K562 (cell line): ENCODE measurements around the gene SUCO. TPM values are rescaled to one million over a fixed set of nuclear protein-coding genes. Genes with fewer than 3 reads are reported as not detected.

Source experiments
- ATAC-seq: fragments of 200-7000 bp; cut with Tn5 transposase; 3 replicates; pipeline ENCODE4 v1.9.1; 2020; ENCODE audit warnings: moderate library complexity
- BruUV-seq: library from RNA; stranded (reverse); fragments of 400-500 nt; replicated peaks from 2 replicates; lab custom pipeline; 2021; lab: Mats Ljungman, UMichigan
- CTCF ChIA-PET: fragments of 300-600 bp; formaldehyde crosslinking; extraction: SDS; loops from one replicate; lab custom pipeline; 2021; ENCODE audit warnings: low intra/inter-chr PET ratio; lab: Yijun Ruan, JAX
- POLR2A ChIA-PET: fragments of 300-600, 350-650 bp; sonication (Branson Sonifier 250); formaldehyde crosslinking; extraction: SDS; loops from one replicate; lab custom pipeline; 2021; ENCODE audit warnings: antibody characterized with exemption, inconsistent platforms; lab: Yijun Ruan, JAX
- DNase-seq, 4 experiments: peaks; one replicate each; pipeline versions ENCODE4 v3.0.0 to v3.0.0-alpha.2; 2011 to 2018; ENCODE audit warnings: low spot score in 3 of 4, mixed read lengths in 3 of 4; ENCODE audit errors: extremely low read depth in 1 of 4
- FAIRE-seq: peaks from 2 replicates; lab custom pipeline; 2011; peaks lifted over from hg19 to GRCh38; lab: Jason Lieb, UNC
- H2AFZ ChIP-seq: 2 replicates; pipeline ENCODE4 v1.6.0; 2011; ENCODE audit warnings: low read depth, low read length, control low read depth, inconsistent platforms
- H3K27ac ChIP-seq: fragments of 200-600 bp; 3 replicates; pipeline ENCODE4 v1.8.0; 2011; ENCODE audit warnings: low read depth, mild to moderate bottlenecking, control low read depth, inconsistent platforms, low read length, moderate library complexity, mixed read lengths; ENCODE audit errors: extremely low read depth
- H3K27me3 ChIP-seq, 2 experiments: fragments of 300-600 bp in 1 of 2; 2 replicates in 1 of 2; 3 replicates in 1 of 2; pipeline versions ENCODE4 v1.6.0 to v1.8.0; 2011; ENCODE audit warnings: inconsistent platforms in 2 of 2, low read length in 2 of 2, mild to moderate bottlenecking in 1 of 2, mixed read lengths in 1 of 2, moderate library complexity in 1 of 2; ENCODE audit not compliant: control insufficient read depth in 2 of 2, insufficient read depth in 2 of 2
- H3K36me3 ChIP-seq: fragments of 300-600 bp; 3 replicates; pipeline ENCODE4 v1.8.0; 2011; ENCODE audit warnings: mild to moderate bottlenecking, low read length, inconsistent platforms; ENCODE audit not compliant: control insufficient read depth, insufficient read depth
- H3K4me1 ChIP-seq, 2 experiments: fragments of 200-600 bp in 1 of 2; replicated peaks in 1 of 2; 2 replicates in 1 of 2; 3 replicates in 1 of 2; pipeline versions ENCODE4 v1.5.1 to v1.8.0; 2011; ENCODE audit warnings: inconsistent platforms in 2 of 2, low read length in 2 of 2, mild to moderate bottlenecking in 1 of 2, mixed read lengths in 1 of 2, moderate library complexity in 1 of 2; ENCODE audit not compliant: control insufficient read depth in 2 of 2, insufficient read depth in 2 of 2
- H3K4me2 ChIP-seq: 2 replicates; pipeline ENCODE4 v1.6.1; 2011; ENCODE audit warnings: low read length, control low read depth, inconsistent platforms, mixed read lengths; ENCODE audit not compliant: insufficient read depth
- H3K4me3 ChIP-seq: fragments of 200-600 bp; sonication (generic), shearing (Covaris generic); 2 replicates; pipeline ENCODE4 v1.5.1; 2016; ENCODE audit warnings: control low read depth, inconsistent platforms
- H3K79me2 ChIP-seq: fragments of 200-600 bp; 3 replicates; pipeline ENCODE4 v1.8.0; 2011; ENCODE audit warnings: low read length, inconsistent platforms; ENCODE audit not compliant: control insufficient read depth, insufficient read depth
- H3K9ac ChIP-seq, 2 experiments: 2 replicates each; pipeline versions ENCODE4 v1.6.0 to v1.6.1; 2011; ENCODE audit warnings: low read depth in 2 of 2, low read length in 2 of 2, control low read depth in 1 of 2, inconsistent platforms in 1 of 2, mild to moderate bottlenecking in 1 of 2, mixed read lengths in 1 of 2; ENCODE audit not compliant: insufficient read depth in 1 of 2
- H3K9me1 ChIP-seq: one replicate; pipeline ENCODE4 v1.6.0; 2011; ENCODE audit warnings: inconsistent platforms, mild to moderate bottlenecking, low read length, moderate library complexity; ENCODE audit not compliant: control insufficient read depth, insufficient read depth
- H3K9me3 ChIP-seq: replicated peaks from 2 replicates; pipeline ENCODE4 v1.5.1; 2011; ENCODE audit warnings: low read depth, low read length, inconsistent platforms; ENCODE audit not compliant: control insufficient read depth, insufficient read depth
- H4K20me1 ChIP-seq: replicated peaks from 2 replicates; pipeline ENCODE4 v1.6.1; 2011; ENCODE audit warnings: low read length, inconsistent platforms, mixed read lengths; ENCODE audit not compliant: control insufficient read depth, insufficient read depth
- CBX1 ChIP-seq: sonication (generic); IDR thresholded peaks from 2 replicates; pipeline ENCODE4 v1.6.1; 2016; ENCODE audit warnings: antibody characterized with exemption, low read depth, mild to moderate bottlenecking
- FOXK1 ChIP-seq: sonication (generic); formaldehyde crosslinking; IDR thresholded peaks from 2 replicates; pipeline ENCODE4 v1.8.0; 2022; ENCODE audit warnings: missing genetic modification reagents, mild to moderate bottlenecking, borderline replicate concordance
- FUS ChIP-seq: fragments of 200-400 bp; formaldehyde crosslinking; optimal IDR thresholded peaks from 2 replicates; pipeline ENCODE3; 2017; ENCODE audit warnings: low read depth, low read length
- HMG20A ChIP-seq: fragments of 450-650 bp; formaldehyde crosslinking; conservative IDR thresholded peaks from 2 replicates; pipeline ENCODE4 v1.4.0; 2020; ENCODE audit warnings: mild to moderate bottlenecking, mixed read lengths
- SAFB ChIP-seq: fragments of 200-400 bp; formaldehyde crosslinking; IDR thresholded peaks from 2 replicates; pipeline ENCODE4 v1.6.1; 2017; ENCODE audit warnings: low read depth, low read length, borderline replicate concordance
- ZNF12 ChIP-seq: sonication (generic); formaldehyde crosslinking; IDR thresholded peaks from 2 replicates; pipeline ENCODE4 v1.4.0; 2020; ENCODE audit warnings: mild to moderate bottlenecking, missing genetic modification reagents
- ZNF785 ChIP-seq: fragments of 250-450 bp; sonication (Bioruptor Pico); IDR thresholded peaks from 2 replicates; pipeline ENCODE4 v1.4.0; 2020; ENCODE audit warnings: mild to moderate bottlenecking
- WGBS: fragments of 100-300 bp; shearing (Covaris generic); methylation state at CpG from one replicate; pipeline ENCODE4 v1.1.6; 2016; ENCODE audit warnings: low coverage, mixed read lengths; ENCODE audit not compliant: insufficient coverage; ENCODE audit errors: missing lambda C conversion rate; 5-methylcytosine and 5-hydroxymethylcytosine counted together
- in situ Hi-C: fragments of 300-500 bp; cut with MboI; formaldehyde crosslinking; loops from 4 replicates; pipeline ENCODE4 v1.15.0; 2018; ENCODE audit warnings: inconsistent platforms, mixed read lengths
- intact Hi-C: fragments of 100-400 bp; cut with micrococcal nuclease; formaldehyde crosslinking; loops from 2 replicates; pipeline ENCODE4 v1.14.2; 2022
- polyA plus RNA-seq, 8 experiments: library from polyadenylated mRNA; depleted of rRNA in 4 of 8; stranded (reverse) in 5 of 8; unstranded in 3 of 8; fragments of >200 nt; fragmentation: Nextera tagmentation in 2 of 8; fragmentation: Illumina TruSeq in 1 of 8; extraction: Ambion mirVana in 2 of 8; extraction: Trizol in 1 of 8; gene quantifications; 2 replicates each; pipeline versions ENCODE4 v1.2.1 to v1.2.3, GENCODE V29; 2011 to 2014; ENCODE audit warnings: inconsistent platforms in 1 of 8, missing spikeins in 1 of 8
- total RNA-seq, 7 experiments: library from RNA; depleted of rRNA in 6 of 7; stranded (reverse); fragments of >200 nt in 6 of 7; fragmentation: Illumina TruSeq in 2 of 7; extraction: Trizol in 2 of 7; gene quantifications; 2 replicates each; pipeline versions ENCODE4 v1.2.1 to v1.2.3, GENCODE V29; 2011 to 2021; ENCODE audit warnings: low replicate concordance in 1 of 7
- TF ChIP-seq, protein P1 (sequence below): sonication (generic); formaldehyde crosslinking; IDR thresholded peaks from 2 replicates; pipeline ENCODE4 v1.8.1; 2023; ENCODE audit warnings: mild to moderate bottlenecking, missing genetic modification reagents, moderate library complexity

The SUCO gene
- total and polyA plus RNA-seq, 9 of the 15 experiments (the other 6 are each of a cell fraction or from before 2014, with no cell fraction given) = 2.5 to 20.6 (median 14.3) TPM

DNA sequence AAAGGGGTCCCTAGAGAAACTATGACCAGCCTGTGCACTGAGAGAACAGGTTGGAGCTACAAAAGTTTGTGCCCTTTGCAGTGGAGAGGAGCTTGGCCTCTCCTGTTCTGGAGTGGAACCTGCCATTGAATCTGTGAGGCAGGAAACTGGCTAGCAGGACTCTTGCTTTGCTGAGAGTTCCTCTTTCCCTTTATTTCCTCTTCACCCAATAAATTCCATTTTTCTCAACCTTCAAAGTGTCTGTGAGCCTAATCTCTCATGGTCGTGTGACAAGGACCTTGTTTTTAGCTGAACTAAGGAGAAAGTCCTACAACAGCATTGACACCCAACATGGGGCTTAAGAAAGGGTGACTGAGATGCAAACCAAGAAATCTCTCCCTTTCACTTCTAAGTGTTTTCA is 83.2 kb downstream of the SUCO start:
- Histone ChIP-seq H3K36me3 (no peaks in the 10 kb centered on the region), H3K4me3 (no peak overlapping the region), H3K79me2 (no peaks in the 10 kb centered on the region), H3K9ac (no peak overlapping the region), H4K20me1 (no peaks in the 10 kb centered on the region), H3K4me2 (no peak overlapping the region)
- DNase-seq = no peak
- BruUV-seq = no TSS peak
- intact Hi-C loops = no loop called here
- POLR2A ChIA-PET = no interaction called here
- FAIRE-seq = no peak
- WGBS = 6% methylated on average over 1 of the region's 1 CpG
- no peak for TF ChIP-seq HMG20A (CRISPR knock-in tag)
- 0 out of 2 replicates have a peak, but pooled peaks have one; percentile 21 for TF ChIP-seq CBX1
- TF ChIP-seq ZNF12 = 0 out of 2 replicates have a peak, but pooled peaks have one; percentile 64
- TF ChIP-seq, all 486 proteins: peak for 2
- no peaks in the 10 kb centered on the region for H3K27me3 ChIP-seq
- H3K9me1 ChIP-seq = no peaks in the 10 kb centered on the region
- ATAC-seq = no peak
- H3K9me3 ChIP-seq = peaks cover 5% of the 10 kb centered on the region
- no peak overlapping the region for H3K27ac ChIP-seq
- in situ Hi-C loops = no loop called here
- CTCF ChIA-PET = no interaction called here
- no peaks in the 10 kb centered on the region for H3K4me1 ChIP-seq
- H2AFZ ChIP-seq = no peak overlapping the region

DNA sequence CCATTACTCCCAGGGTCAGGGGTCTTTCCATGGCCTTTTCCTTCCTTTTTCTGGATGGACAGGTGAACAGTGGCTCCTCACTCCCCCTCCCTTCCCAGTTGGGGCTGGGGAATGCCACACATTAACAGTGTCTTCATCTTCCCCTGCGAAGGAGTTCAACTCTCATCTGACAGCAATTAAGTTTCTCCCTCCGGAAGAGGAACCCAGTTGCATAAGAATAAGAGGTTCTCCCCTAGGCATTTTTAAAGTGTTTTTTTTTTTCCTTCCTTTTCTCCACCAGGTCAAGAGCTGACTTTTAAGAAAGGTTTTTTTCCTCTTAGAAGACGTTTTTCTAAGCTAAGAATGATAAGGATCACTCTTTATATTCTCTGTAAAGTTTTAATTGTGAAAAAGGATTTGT is 83.7 kb downstream of the SUCO start:
- no peak overlapping the region for H3K4me3 ChIP-seq
- no peak overlapping the region for H3K27ac ChIP-seq
- in situ Hi-C loops (no loop called here), intact Hi-C loops (no loop called here)
- H3K27me3 ChIP-seq = no peaks in the 10 kb centered on the region
- BruUV-seq = no TSS peak
- ChIA-PET POLR2A (no interaction called here), CTCF (no interaction called here)
- no peaks in the 10 kb centered on the region for H3K36me3 ChIP-seq
- no peak for DNase-seq
- no peak overlapping the region for H2AFZ ChIP-seq
- peaks cover 5% of the 10 kb centered on the region for H3K9me3 ChIP-seq
- 4% methylated on average over 3 of the region's 3 CpGs for WGBS
- TF ChIP-seq, protein P1, sequence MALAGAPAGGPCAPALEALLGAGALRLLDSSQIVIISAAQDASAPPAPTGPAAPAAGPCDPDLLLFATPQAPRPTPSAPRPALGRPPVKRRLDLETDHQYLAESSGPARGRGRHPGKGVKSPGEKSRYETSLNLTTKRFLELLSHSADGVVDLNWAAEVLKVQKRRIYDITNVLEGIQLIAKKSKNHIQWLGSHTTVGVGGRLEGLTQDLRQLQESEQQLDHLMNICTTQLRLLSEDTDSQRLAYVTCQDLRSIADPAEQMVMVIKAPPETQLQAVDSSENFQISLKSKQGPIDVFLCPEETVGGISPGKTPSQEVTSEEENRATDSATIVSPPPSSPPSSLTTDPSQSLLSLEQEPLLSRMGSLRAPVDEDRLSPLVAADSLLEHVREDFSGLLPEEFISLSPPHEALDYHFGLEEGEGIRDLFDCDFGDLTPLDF (CRISPR knock-in tag) = no peak
- TF ChIP-seq FUS (no peak), FOXK1 (CRISPR knock-in tag) (no peak), ZNF785 (CRISPR knock-in tag) (no peak), SAFB (no peak)
- H3K4me1 ChIP-seq = no peaks in the 10 kb centered on the region
- ATAC-seq = no peak
- FAIRE-seq = no peak
- no peak overlapping the region for H3K9ac ChIP-seq
- no peak overlapping the region for H3K4me2 ChIP-seq
- no peaks in the 10 kb centered on the region for H4K20me1 ChIP-seq
- H3K9me1 ChIP-seq = no peaks in the 10 kb centered on the region
- H3K79me2 ChIP-seq = no peaks in the 10 kb centered on the region
